ENCODE results near the gene SCN4A.

DNA sequence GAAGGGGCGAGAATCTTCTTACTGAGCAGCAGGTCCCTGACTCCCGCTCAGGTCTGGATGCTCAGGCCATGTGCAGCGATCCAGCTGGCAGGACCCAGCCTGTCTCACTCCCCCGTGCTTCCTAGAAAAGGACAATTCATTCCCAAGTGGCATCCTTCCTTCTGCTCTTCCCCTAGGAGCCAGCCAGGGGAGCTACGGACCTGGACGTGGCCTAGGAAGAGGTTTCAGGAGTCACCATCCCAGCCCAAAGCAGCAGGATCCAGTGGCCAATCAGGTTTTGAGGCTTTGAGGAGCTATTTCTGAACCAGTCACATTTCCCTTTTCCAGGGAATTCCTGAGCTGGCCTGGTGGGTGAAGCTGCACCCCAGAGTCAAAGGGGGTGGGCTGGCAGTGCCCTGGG lies 32.8 kb downstream of the SCN4A start:
- TF ChIP-seq POLR2A (IDR thresholded peaks at IDR 0.05; ENCODE audit: low read depth, low read length) (no peak), POLR2AphosphoS5 (IDR thresholded peaks at IDR 0.05; ENCODE audit: low read depth, low read length) (no peak)
